MM.1S (cell line): Measurements from ENCODE around the gene MTCH1.

ENCODE experiments used
- DNase-seq: peaks from one replicate; pipeline ENCODE4 v3.0.0-alpha.2; 2015
- H2AFZ ChIP-seq: fragments of 300-600 bp; sonication (generic); 2 replicates; pipeline ENCODE4 v1.6.0; 2016; ENCODE audit warnings: antibody characterized with exemption, low read length
- H3F3A ChIP-seq: fragments of 300-600 bp; sonication (generic); 2 replicates; pipeline ENCODE4 v1.6.1; 2016; ENCODE audit warnings: mild to moderate bottlenecking, antibody characterized with exemption, low read length, moderate library complexity, mixed read lengths; ENCODE audit not compliant: insufficient read depth
- H3K27ac ChIP-seq: fragments of 300-600 bp; sonication (generic); 2 replicates; pipeline ENCODE4 v1.5.1; 2016; ENCODE audit warnings: mild to moderate bottlenecking, low read length
- H3K27me3 ChIP-seq: fragments of 300-600 bp; sonication (generic); replicated peaks from 2 replicates; pipeline ENCODE4 v1.6.0; 2016; ENCODE audit warnings: low read length; ENCODE audit not compliant: insufficient read depth
- H3K36me3 ChIP-seq: fragments of 300-600 bp; sonication (generic); replicated peaks from 2 replicates; pipeline ENCODE4 v1.6.1; 2016; ENCODE audit warnings: mild to moderate bottlenecking, low read length, mixed read lengths; ENCODE audit not compliant: insufficient read depth
- H3K4me1 ChIP-seq: fragments of 300-600 bp; sonication (generic); 2 replicates; pipeline ENCODE4 v1.6.1; 2016; ENCODE audit warnings: low read length, mixed read lengths
- H3K4me2 ChIP-seq: fragments of 300-600 bp; sonication (generic); 2 replicates; pipeline ENCODE4 v1.6.0; 2016; ENCODE audit warnings: low read depth, low read length
- H3K4me3 ChIP-seq: fragments of 300-600 bp; sonication (generic); 2 replicates; pipeline ENCODE4 v1.5.1; 2016; ENCODE audit warnings: low read length, mixed read lengths
- H3K79me2 ChIP-seq: fragments of 300-600 bp; sonication (generic); 2 replicates; pipeline ENCODE4 v1.6.1; 2016; ENCODE audit warnings: mixed run types, low read length, mixed read lengths
- H3K9ac ChIP-seq: fragments of 300-600 bp; sonication (generic); 2 replicates; pipeline ENCODE4 v1.6.1; 2016; ENCODE audit warnings: low read length, mixed read lengths
- H3K9me2 ChIP-seq: fragments of 300-600 bp; sonication (generic); replicated peaks from 2 replicates; pipeline ENCODE4 v1.6.1; 2016; ENCODE audit warnings: mild to moderate bottlenecking, low read length, mixed read lengths; ENCODE audit not compliant: insufficient read depth
- H3K9me3 ChIP-seq: fragments of 300-600 bp; sonication (generic); replicated peaks from 2 replicates; pipeline ENCODE4 v1.6.1; 2016; ENCODE audit warnings: mild to moderate bottlenecking, low read length, mixed read lengths; ENCODE audit not compliant: insufficient read depth
- H4K20me1 ChIP-seq: fragments of 300-600 bp; sonication (generic); 2 replicates; pipeline ENCODE4 v1.6.1; 2016; ENCODE audit warnings: mild to moderate bottlenecking, low read length, moderate library complexity, mixed read lengths; ENCODE audit not compliant: insufficient read depth
- CTCF ChIP-seq: fragments of 300-600 bp; sonication (generic); IDR thresholded peaks from 2 replicates; pipeline ENCODE4 v1.5.1; 2016; ENCODE audit warnings: antibody characterized with exemption, low read length, mixed read lengths
- EZH2 ChIP-seq: fragments of 300-600 bp; sonication (generic); optimal IDR thresholded peaks from 2 replicates; pipeline ENCODE3; 2017; ENCODE audit warnings: low read depth, mild to moderate bottlenecking, antibody characterized with exemption, low read length, mixed read lengths
- EZH2phosphoT487 ChIP-seq: fragments of 300-600 bp; sonication (generic); IDR thresholded peaks from 2 replicates; pipeline ENCODE4 v1.6.1; 2018; ENCODE audit warnings: antibody characterized with exemption, low read length

Gene MTCH1

GRCh38 chr6:36971921-36972673, 13.9 kb downstream of the MTCH1 start:
- no peaks in the 10 kb centered on the region for H3K9me3 ChIP-seq
- DNase-seq = no peak
- H3F3A ChIP-seq = no peaks in the 10 kb centered on the region
- no peak overlapping the region for H2AFZ ChIP-seq
- no peaks in the 10 kb centered on the region for H3K36me3 ChIP-seq
- no peak overlapping the region for H3K27ac ChIP-seq
- no peak overlapping the region for H3K9ac ChIP-seq
- H3K9me2 ChIP-seq = no peaks in the 10 kb centered on the region
- H3K4me1 ChIP-seq = no peaks in the 10 kb centered on the region
- H4K20me1 ChIP-seq = no peaks in the 10 kb centered on the region
- H3K79me2 ChIP-seq = no peaks in the 10 kb centered on the region
- TF ChIP-seq EZH2phosphoT487 (no peak), EZH2 (no peak), CTCF (no peak)
- H3K27me3 ChIP-seq = no peaks in the 10 kb centered on the region
- H3K4me2 ChIP-seq = no peak overlapping the region
- H3K4me3 ChIP-seq = no peak overlapping the region

- H2AFZ ChIP-seq = no peak overlapping the region
- H3K79me2 ChIP-seq = no peaks in the 10 kb centered on the region
- no peak overlapping the region for H3K27ac ChIP-seq
- no peaks in the 10 kb centered on the region for H3K9me2 ChIP-seq
- H3K27me3 ChIP-seq = no peaks in the 10 kb centered on the region
- no peaks in the 10 kb centered on the region for H3K36me3 ChIP-seq
- DNase-seq = no peak
- H3K4me3 ChIP-seq = no peak overlapping the region
- H3K9me3 ChIP-seq = no peaks in the 10 kb centered on the region
- no peak overlapping the region for H3K4me2 ChIP-seq
- H3F3A ChIP-seq = no peaks in the 10 kb centered on the region
- H4K20me1 ChIP-seq = no peaks in the 10 kb centered on the region
- H3K4me1 ChIP-seq = no peaks in the 10 kb centered on the region
- H3K9ac ChIP-seq = no peak overlapping the region
- TF ChIP-seq EZH2 (no peak), EZH2phosphoT487 (no peak), CTCF (no peak)
These were observed 14.8 kb downstream of the MTCH1 start for GRCh38 chr6:36970892-36971842.

GRCh38 chr6:36969988-36970891, 15.8 kb downstream of the MTCH1 start:
- Histone ChIP-seq H3K27ac (no peak overlapping the region), H4K20me1 (no peaks in the 10 kb centered on the region)
- DNase-seq = no peak

More at GRCh38 chr6:36969988-36970891, 15.8 kb downstream of the MTCH1 start:
- Histone ChIP-seq H3K4me2 (no peak overlapping the region), H2AFZ (no peak overlapping the region), H3F3A (no peaks in the 10 kb centered on the region), H3K79me2 (no peaks in the 10 kb centered on the region), H3K4me1 (no peaks in the 10 kb centered on the region), H3K4me3 (no peak overlapping the region), H3K9me2 (no peaks in the 10 kb centered on the region), H3K9ac (no peak overlapping the region), H3K27me3 (no peaks in the 10 kb centered on the region), H3K36me3 (no peaks in the 10 kb centered on the region), H3K9me3 (no peaks in the 10 kb centered on the region)
- no peak for TF ChIP-seq EZH2
- TF ChIP-seq CTCF = no peak
- no peak for TF ChIP-seq EZH2phosphoT487
